GM19463 (cell line): ENCODE data around the gene INTS6.

Source experiments
- ATAC-seq: cut with Tn5 transposase; IDR thresholded peaks from one replicate; pipeline ENCODE4 v1.9.1; 2021; ENCODE audit warnings: mild to moderate bottlenecking, moderate library complexity; ENCODE audit not compliant: unreplicated experiment

The INTS6 gene

GRCh38 chr13:51355217-51355616, 97.6 kb downstream of the INTS6 start:
- no peak for ATAC-seq

DNA sequence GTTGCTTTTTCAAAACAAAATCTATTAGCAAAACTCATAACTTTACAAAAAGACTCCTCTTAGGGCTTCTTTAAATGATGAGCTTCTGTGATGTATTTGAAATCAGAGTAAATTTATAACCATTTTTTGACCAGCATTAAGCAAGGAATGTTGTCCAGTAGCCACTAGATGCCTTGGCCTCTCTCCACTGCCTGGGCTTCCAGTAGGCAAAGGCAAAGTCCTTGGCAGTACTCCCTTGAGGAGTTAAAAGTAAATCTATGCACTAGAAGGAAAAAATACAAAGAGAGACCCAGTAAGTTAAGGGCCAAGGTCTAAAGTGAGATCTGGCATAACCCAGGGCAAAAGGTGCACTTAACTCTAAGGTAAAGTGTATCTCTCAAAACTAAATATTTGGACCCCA, 103.8 kb downstream of the INTS6 start:
- no peak for ATAC-seq

DNA sequence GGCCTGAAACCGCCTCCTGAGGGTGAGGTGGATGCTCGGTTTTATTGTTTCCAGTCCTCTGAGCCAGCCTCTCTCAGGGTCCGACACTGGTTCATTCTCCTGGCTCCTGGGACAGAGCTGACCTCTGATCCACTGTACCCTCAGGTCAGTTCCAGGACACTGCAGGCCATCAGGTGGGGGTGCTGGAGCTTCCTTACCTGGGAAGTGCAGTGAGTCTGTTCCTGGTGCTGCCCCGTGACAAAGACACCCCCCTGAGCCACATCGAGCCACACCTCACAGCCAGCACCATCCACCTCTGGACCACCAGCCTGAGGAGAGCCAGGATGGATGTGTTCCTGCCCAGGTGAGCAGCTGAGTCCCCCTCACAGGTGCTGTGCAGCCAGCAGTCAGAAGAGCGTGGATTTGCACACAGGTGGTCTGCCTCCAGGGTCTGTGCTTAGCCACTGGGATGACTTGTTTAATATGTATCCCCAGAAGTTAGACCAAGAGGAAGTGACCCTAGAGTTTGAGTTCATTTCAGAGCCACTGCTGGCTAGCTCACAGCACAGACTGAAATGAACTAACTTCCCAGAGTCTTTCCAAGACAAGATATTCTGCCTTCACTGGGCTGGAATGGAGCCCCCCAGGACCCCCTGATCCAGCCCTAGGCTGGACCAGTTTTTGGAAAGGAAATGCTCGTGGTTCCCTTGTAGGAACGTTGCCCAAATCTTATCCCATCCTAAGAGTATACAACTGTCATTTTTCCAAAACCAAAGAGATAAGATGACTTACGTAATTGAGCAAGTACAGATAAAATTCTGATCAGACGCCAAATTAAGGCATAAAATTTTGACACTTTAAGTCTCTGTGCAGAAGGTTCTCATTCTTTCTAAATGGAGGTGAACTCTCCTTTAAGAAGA, 104.5 kb downstream of the INTS6 start:
- ATAC-seq = no peak

- no peak for ATAC-seq
Measured at GRCh38 chr13:51347099-51347498, 105.7 kb downstream of the INTS6 start.

DNA sequence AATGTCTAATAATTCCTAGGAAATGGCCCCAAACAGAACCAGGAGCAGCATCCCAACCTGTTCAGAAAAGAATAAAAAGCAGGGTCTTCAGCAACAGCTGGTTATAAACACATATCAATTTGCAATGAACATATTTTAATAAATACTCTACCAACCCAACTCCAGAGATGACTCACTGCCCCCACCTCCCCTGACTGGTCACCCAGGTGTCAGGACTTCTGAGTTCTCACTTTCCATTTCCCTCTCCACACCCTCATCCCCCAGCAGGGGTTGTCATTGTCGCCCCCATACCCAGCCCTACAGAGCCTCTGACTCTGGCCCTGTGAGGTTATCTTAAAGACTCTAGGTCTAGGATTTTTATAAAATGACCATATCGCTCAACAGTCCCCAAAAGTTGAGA, 106.4 kb downstream of the INTS6 start:
- no peak for ATAC-seq

DNA sequence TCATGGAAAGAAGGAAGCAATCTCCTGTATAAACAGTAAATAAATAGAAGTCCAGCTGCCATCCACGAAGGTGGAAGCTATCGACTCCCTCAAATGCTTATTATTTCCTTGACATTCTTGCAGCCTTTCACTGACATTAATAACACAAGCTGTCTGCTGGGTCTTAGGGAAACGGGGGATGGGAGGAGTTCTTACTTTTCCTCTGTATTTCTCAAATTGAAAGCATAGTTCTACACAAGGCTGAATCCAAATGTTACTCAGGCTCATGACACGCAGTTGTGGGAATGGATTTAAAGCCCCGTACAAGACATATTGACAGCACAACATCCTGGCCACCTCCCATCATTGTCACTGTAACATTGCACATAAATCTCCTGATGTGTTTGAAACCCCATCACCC, 109.4 kb downstream of the INTS6 start:
- no peak for ATAC-seq

DNA sequence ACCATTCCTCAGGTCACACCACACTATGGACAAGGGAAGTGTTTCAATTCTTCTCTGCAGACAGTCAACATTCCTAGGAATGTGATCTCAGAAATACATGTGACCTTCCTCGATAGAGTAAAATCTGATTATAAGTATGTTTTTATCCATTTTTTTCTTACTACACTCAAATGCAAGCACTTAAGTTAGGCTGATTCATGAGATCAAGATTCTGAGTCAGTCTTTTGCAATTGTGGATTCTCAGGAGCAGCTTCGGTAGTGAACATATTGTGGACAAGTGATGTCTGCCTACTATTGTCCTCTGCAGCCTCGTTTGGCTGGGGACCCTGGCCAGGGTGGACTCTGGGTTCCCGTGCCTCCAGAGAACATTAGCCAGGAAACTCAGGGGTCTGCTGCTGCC, 110.1 kb downstream of the INTS6 start:
- ATAC-seq = no peak

DNA sequence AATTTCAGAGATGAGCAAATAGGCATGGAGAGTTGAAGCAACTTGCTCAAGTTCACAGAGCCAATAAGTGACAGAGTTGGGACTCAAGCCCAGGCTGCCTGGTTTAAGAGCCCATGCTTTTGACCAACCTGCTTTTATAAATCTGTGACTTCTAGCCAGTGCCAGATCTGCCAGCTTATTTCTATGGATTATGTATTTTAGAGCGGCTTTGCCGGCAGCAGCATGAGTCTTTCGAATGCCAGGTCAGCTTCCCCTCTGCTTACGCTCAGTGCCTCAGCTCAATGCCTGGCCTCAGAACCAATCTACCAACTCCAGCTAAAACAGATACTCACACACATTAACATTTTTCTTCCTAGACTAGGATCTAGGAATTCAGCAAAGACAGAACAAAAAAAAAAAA, 111.0 kb downstream of the INTS6 start:
- no peak for ATAC-seq

DNA sequence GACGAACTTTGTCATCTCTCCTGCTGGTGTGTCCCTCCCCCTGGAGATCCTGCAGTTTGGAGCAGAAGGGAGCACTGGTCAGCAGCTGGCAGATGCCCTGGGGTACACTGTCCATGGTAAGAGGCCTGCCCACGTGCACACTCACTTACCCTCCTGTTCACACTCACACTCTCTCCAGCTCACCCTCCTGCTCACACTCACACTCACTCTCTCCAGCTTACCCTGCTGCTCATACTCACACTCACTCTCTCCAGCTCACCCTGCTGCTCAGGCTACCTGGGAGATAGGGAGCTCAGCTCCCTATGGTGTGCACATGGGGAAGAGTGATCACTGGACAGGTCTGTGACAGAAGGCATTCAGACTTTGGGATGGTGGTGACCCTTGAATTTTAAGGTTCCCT, 111.6 kb downstream of the INTS6 start:
- ATAC-seq = no peak

- ATAC-seq = no peak
Measured at GRCh38 chr13:51339952-51340732, 112.7 kb downstream of the INTS6 start.

DNA sequence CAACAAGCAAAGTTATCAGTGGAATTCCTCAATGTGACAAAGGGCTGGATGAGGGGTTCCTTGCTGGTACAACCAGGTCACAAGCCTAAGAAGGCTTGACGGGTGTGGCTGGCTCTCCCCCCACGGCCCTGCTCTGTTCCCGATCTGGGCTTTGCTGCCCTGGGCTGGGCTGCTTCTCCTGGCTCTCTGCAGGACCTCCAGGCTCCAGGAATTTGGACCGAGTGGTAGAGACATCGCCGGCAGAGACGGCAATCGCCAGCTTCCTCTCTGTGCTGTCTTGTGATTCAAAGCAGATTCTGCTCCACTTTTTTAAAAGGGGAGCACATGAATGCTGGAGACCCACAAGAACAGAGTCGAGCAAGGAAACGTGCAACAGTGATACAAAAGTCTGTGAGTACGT, 113.5 kb downstream of the INTS6 start, which contains the start of gene SERPINE3:
Gene SERPINE3 (plus strand): TSS at position 338 of the 400 bp plus-strand sequence. CDS start 1,401 bp downstream, outside the sequence.
- no peak for ATAC-seq

DNA sequence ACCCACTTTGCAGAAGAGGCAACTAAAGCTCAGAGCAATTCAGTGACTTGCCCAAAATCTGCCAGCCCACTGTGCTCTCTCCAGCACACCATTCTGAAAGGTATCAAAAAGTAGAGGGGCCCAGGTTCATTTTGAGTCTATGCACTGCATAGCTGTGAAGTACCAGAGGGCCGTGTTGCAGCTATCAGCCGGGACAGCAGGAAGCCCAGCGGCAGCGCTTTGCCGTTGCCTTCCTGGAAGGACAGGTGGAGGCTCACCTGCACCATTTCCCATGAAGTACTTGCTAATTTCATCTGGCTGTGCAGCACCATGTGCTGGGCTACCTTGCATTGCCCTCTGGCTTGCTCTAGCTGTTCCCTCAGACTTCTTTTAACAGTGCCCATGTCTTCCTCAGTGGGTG, 116.1 kb downstream of the INTS6 start:
- no peak for ATAC-seq

GRCh38 chr13:51333826-51334225, 119.0 kb downstream of the INTS6 start:
- ATAC-seq = no peak

GRCh38 chr13:51333421-51333820, 119.4 kb downstream of the INTS6 start:
- no peak for ATAC-seq

- no peak for ATAC-seq
Measured at GRCh38 chr13:51332566-51333361, 120.1 kb downstream of the INTS6 start.

- ATAC-seq = peak; percentile 74
Measured at GRCh38 chr13:51331354-51331861, 121.4 kb downstream of the INTS6 start.

GRCh38 chr13:51330791-51331190, 122.0 kb downstream of the INTS6 start:
- peak; percentile 36 for ATAC-seq

DNA sequence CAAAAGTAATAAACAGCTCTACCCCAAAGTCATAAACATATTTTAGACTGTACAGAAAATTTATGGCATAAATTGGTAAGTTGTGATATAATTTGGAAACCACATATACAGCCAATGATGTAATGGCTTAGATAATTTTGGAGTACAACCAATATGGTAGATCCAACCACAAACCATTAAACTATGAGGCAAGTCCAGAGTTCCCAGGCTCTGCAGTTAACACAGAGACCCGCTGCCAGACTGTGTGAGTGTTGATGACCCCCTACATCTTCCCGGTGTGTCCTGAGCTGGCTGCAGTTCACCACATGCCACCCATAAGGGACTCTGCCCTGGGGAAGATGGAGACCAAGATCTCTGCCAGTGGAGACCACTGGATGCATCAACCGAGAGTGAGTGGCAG, 123.2 kb downstream of the INTS6 start:
- no peak for ATAC-seq

- ATAC-seq = no peak
Measured at GRCh38 chr13:51328488-51328887, 124.3 kb downstream of the INTS6 start.

- no peak for ATAC-seq
Measured at GRCh38 chr13:51327961-51328360, 124.9 kb downstream of the INTS6 start.

DNA sequence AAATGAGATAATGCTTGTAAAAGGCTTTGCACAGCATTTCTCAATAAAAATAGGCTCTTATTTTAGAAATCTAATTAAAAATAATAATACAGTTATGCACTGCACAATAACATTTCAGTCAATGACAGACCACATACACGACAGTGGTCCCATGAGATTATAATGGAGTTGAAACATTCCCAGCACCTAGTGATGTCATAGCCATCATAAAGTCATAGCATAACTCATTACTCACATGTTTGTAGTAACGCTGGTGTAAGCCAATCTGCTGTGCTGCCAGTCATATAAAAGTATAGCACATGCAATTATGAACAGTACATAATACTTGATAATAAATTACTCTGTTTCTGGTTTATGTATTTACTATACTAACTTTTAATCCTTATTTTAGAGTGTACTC, 126.1 kb downstream of the INTS6 start:
- ATAC-seq = no peak
